MM.1S (cell line): ENCODE results near the gene RBFOX1.

ENCODE experiments used
- DNase-seq: peaks from one replicate; pipeline ENCODE4 v3.0.0-alpha.2; 2015
- H2AFZ ChIP-seq: fragments of 300-600 bp; sonication (generic); 2 replicates; pipeline ENCODE4 v1.6.0; 2016; ENCODE audit warnings: antibody characterized with exemption, low read length
- H3F3A ChIP-seq: fragments of 300-600 bp; sonication (generic); 2 replicates; pipeline ENCODE4 v1.6.1; 2016; ENCODE audit warnings: mild to moderate bottlenecking, antibody characterized with exemption, low read length, moderate library complexity, mixed read lengths; ENCODE audit not compliant: insufficient read depth
- H3K27ac ChIP-seq: fragments of 300-600 bp; sonication (generic); 2 replicates; pipeline ENCODE4 v1.5.1; 2016; ENCODE audit warnings: mild to moderate bottlenecking, low read length
- H3K27me3 ChIP-seq: fragments of 300-600 bp; sonication (generic); replicated peaks from 2 replicates; pipeline ENCODE4 v1.6.0; 2016; ENCODE audit warnings: low read length; ENCODE audit not compliant: insufficient read depth
- H3K36me3 ChIP-seq: fragments of 300-600 bp; sonication (generic); replicated peaks from 2 replicates; pipeline ENCODE4 v1.6.1; 2016; ENCODE audit warnings: mild to moderate bottlenecking, low read length, mixed read lengths; ENCODE audit not compliant: insufficient read depth
- H3K4me1 ChIP-seq: fragments of 300-600 bp; sonication (generic); 2 replicates; pipeline ENCODE4 v1.6.1; 2016; ENCODE audit warnings: low read length, mixed read lengths
- H3K4me2 ChIP-seq: fragments of 300-600 bp; sonication (generic); 2 replicates; pipeline ENCODE4 v1.6.0; 2016; ENCODE audit warnings: low read depth, low read length
- H3K4me3 ChIP-seq: fragments of 300-600 bp; sonication (generic); 2 replicates; pipeline ENCODE4 v1.5.1; 2016; ENCODE audit warnings: low read length, mixed read lengths
- H3K79me2 ChIP-seq: fragments of 300-600 bp; sonication (generic); 2 replicates; pipeline ENCODE4 v1.6.1; 2016; ENCODE audit warnings: mixed run types, low read length, mixed read lengths
- H3K9ac ChIP-seq: fragments of 300-600 bp; sonication (generic); 2 replicates; pipeline ENCODE4 v1.6.1; 2016; ENCODE audit warnings: low read length, mixed read lengths
- H3K9me2 ChIP-seq: fragments of 300-600 bp; sonication (generic); replicated peaks from 2 replicates; pipeline ENCODE4 v1.6.1; 2016; ENCODE audit warnings: mild to moderate bottlenecking, low read length, mixed read lengths; ENCODE audit not compliant: insufficient read depth
- H3K9me3 ChIP-seq: fragments of 300-600 bp; sonication (generic); replicated peaks from 2 replicates; pipeline ENCODE4 v1.6.1; 2016; ENCODE audit warnings: mild to moderate bottlenecking, low read length, mixed read lengths; ENCODE audit not compliant: insufficient read depth
- H4K20me1 ChIP-seq: fragments of 300-600 bp; sonication (generic); 2 replicates; pipeline ENCODE4 v1.6.1; 2016; ENCODE audit warnings: mild to moderate bottlenecking, low read length, moderate library complexity, mixed read lengths; ENCODE audit not compliant: insufficient read depth
- CTCF ChIP-seq: fragments of 300-600 bp; sonication (generic); IDR thresholded peaks from 2 replicates; pipeline ENCODE4 v1.5.1; 2016; ENCODE audit warnings: antibody characterized with exemption, low read length, mixed read lengths
- EZH2 ChIP-seq: fragments of 300-600 bp; sonication (generic); optimal IDR thresholded peaks from 2 replicates; pipeline ENCODE3; 2017; ENCODE audit warnings: low read depth, mild to moderate bottlenecking, antibody characterized with exemption, low read length, mixed read lengths
- EZH2phosphoT487 ChIP-seq: fragments of 300-600 bp; sonication (generic); IDR thresholded peaks from 2 replicates; pipeline ENCODE4 v1.6.1; 2018; ENCODE audit warnings: antibody characterized with exemption, low read length

Gene RBFOX1

GRCh38 chr16:7392206-7392605, 59.6 kb downstream of the RBFOX1 start:
- Histone ChIP-seq H4K20me1 (no peaks in the 10 kb centered on the region), H3K27me3 (no peaks in the 10 kb centered on the region), H3K27ac (no peak overlapping the region), H3K9me2 (no peaks in the 10 kb centered on the region), H3K4me3 (no peak overlapping the region), H2AFZ (no peak overlapping the region), H3K36me3 (no peaks in the 10 kb centered on the region), H3K4me2 (no peak overlapping the region), H3K4me1 (no peaks in the 10 kb centered on the region), H3K9me3 (no peaks in the 10 kb centered on the region), H3K79me2 (no peaks in the 10 kb centered on the region), H3K9ac (no peak overlapping the region), H3F3A (no peaks in the 10 kb centered on the region)
- DNase-seq = no peak
- TF ChIP-seq EZH2 (no peak), CTCF (no peak), EZH2phosphoT487 (no peak)

- Histone ChIP-seq H3K4me1 (no peaks in the 10 kb centered on the region), H3K27me3 (no peaks in the 10 kb centered on the region), H3K4me3 (no peak overlapping the region), H3K9me3 (no peaks in the 10 kb centered on the region), H3K9ac (no peak overlapping the region), H3K27ac (no peak overlapping the region), H3K9me2 (no peaks in the 10 kb centered on the region), H3K4me2 (no peak overlapping the region), H2AFZ (no peak overlapping the region), H3F3A (no peaks in the 10 kb centered on the region), H4K20me1 (no peaks in the 10 kb centered on the region), H3K36me3 (no peaks in the 10 kb centered on the region), H3K79me2 (no peaks in the 10 kb centered on the region)
- DNase-seq = no peak
- TF ChIP-seq CTCF (no peak), EZH2phosphoT487 (no peak), EZH2 (no peak)
Observed at GRCh38 chr16:7393680-7394079, 61.0 kb downstream of the RBFOX1 start.

- Histone ChIP-seq H3K27me3 (no peaks in the 10 kb centered on the region), H4K20me1 (no peaks in the 10 kb centered on the region), H3K4me2 (no peak overlapping the region), H3K9me3 (no peaks in the 10 kb centered on the region), H3K27ac (no peak overlapping the region), H3K4me3 (no peak overlapping the region), H2AFZ (no peak overlapping the region), H3K9me2 (no peaks in the 10 kb centered on the region), H3K36me3 (no peaks in the 10 kb centered on the region), H3F3A (no peaks in the 10 kb centered on the region), H3K4me1 (no peaks in the 10 kb centered on the region), H3K79me2 (no peaks in the 10 kb centered on the region), H3K9ac (no peak overlapping the region)
- DNase-seq = no peak
- TF ChIP-seq EZH2 = no peak
- no peak for TF ChIP-seq CTCF
- no peak for TF ChIP-seq EZH2phosphoT487
Observed at GRCh38 chr16:7394720-7395336, 62.2 kb downstream of the RBFOX1 start.
